Mononuclear cell (primary cell): ENCODE results near the gene CHD9NB. TPM values are rescaled to one million over a fixed set of nuclear protein-coding genes. Genes with fewer than 3 reads are reported as not detected.

Experiments used
- H3K27me3 ChIP-seq: 2 replicates; pipeline ENCODE4 v1.6.0; 2011; ENCODE audit warnings: low read length, control low read depth; ENCODE audit not compliant: insufficient read depth
- H3K4me1 ChIP-seq: 2 replicates; pipeline ENCODE4 v1.5.1; 2011; ENCODE audit warnings: mild to moderate bottlenecking, low read length, control low read depth; ENCODE audit not compliant: insufficient read depth
- H3K4me3 ChIP-seq: 2 replicates; pipeline ENCODE4 v1.5.1; 2011; ENCODE audit warnings: mild to moderate bottlenecking, low read length, moderate library complexity
- H3K9me3 ChIP-seq: 2 replicates; pipeline ENCODE4 v1.5.1; 2011; ENCODE audit warnings: low read depth, mild to moderate bottlenecking, control low read depth, low read length
- total RNA-seq: library from RNA; depleted of rRNA; stranded (reverse); fragments of >200 nt; gene quantifications from one replicate; pipeline ENCODE4 v1.2.3, GENCODE V29; 2012

Gene CHD9NB
- total RNA-seq, 1 donor: not detected

- no peaks in the 10 kb centered on the region for H3K4me1 ChIP-seq
- H3K27me3 ChIP-seq: no peaks in the 10 kb centered on the region
- no peak overlapping the region for H3K4me3 ChIP-seq
- H3K9me3 ChIP-seq: no peaks in the 10 kb centered on the region
These were observed 16.6 kb downstream of the CHD9NB start for GRCh38 chr16:53036066-53036465.

DNA sequence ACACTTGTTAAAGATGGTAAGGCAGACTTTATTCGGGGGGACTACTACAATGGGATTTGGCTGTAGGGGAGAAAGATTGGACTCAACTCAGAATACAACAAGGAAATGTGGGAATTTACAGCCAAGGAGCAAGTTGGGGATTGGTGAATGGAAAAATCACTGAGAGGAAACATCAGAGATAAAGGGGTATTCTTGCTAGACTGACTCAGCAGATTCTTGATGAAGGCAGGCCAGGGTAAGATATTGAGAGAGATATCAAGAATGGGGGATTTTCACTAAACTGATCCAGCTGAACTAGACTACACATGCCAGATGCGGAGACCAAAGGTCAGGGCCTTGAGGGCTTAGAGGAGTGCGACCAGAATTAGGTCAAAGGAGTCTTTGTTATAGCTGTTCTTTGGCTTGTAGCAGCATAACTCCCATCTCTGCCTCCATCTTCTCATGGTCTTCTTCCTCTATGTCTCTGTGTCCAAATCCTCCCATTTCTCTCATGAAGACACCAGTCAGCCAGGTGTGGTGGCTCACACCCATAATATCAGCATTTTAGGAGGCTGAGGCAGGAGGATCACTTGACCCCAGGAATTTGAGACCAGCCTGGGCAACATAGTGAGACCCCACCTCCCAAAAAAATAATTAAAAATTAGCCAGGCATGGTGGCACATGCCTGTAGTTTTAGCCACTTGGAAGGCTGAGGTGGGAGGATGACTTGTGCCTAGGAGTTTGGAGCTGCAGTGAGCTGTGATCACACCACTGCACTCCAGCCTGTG, 17.3 kb downstream of the CHD9NB start:
- no peak overlapping the region for H3K4me3 ChIP-seq
- no peaks in the 10 kb centered on the region for H3K27me3 ChIP-seq
- H3K9me3 ChIP-seq: no peaks in the 10 kb centered on the region
- H3K4me1 ChIP-seq: no peaks in the 10 kb centered on the region

DNA sequence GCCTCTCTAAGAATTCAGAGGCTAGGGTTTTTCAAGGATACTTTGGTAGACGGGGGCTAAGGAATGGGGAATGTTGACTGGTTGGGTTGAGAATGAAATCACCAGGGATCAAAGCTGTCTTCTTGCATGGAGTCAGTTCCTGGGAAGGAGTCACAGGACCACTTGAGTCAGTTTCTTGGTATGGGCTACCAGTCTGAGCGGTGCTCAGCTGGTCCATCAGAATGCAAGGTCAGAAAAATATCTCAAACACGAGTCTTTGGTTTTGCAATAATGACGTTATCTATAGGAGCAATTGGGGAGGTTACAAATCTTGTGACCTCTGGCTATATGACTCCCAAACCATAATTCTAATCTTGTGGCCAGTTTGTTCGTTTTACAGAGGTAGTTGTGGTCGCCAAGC, 18.4 kb downstream of the CHD9NB start:
- Histone ChIP-seq H3K27me3 (no peaks in the 10 kb centered on the region), H3K4me1 (no peaks in the 10 kb centered on the region), H3K9me3 (no peaks in the 10 kb centered on the region), H3K4me3 (no peak overlapping the region)

DNA sequence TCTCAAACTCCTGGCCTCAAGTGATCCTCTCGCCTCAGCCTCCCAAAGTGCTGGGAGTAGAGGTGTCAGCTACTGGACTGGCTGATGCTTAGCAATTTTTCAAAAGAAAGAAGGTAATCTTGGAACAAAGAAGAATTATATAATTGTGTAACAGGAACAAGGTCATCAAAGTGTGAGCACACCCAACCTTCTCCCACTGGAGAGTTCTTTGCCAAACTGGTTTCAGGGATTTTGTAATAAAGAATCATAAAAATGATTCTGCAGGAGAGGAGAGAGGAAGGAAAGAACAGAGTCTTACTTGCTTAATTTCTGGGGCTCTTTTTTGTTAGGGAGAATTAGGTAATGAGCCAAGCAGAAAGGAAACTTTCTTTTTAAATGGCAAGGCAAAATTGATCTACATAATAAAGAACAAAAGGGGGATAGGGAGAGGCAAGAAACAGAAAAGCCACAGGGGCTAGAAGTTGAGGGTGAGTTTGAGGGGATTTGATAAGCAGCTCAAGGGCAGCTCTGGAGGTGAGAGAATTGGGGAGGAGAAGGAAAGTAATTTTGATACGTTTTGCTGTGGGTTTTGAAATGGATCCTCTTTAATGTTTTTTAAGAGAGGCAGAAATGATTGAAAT, 21.3 kb downstream of the CHD9NB start:
- Histone ChIP-seq H3K4me3 (no peak overlapping the region), H3K27me3 (no peaks in the 10 kb centered on the region), H3K4me1 (no peaks in the 10 kb centered on the region), H3K9me3 (no peaks in the 10 kb centered on the region)

DNA sequence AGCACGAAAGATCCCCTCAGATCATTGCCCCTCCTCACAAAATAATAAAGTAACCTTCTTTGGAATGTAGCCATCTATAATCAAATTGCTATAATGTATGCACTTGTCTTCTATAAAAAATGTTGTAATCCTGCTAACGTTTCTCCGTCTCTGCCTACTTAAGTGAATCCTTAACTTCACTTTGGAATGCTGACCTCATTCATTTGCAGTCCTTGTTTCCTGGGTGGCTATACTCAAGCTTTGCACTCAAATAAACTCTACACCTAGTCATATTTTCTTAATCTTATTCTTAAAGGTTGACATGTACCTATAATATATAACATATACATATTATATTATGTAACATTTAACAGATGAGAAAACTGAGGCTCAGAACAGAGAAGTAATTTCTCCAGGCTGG, 22.7 kb downstream of the CHD9NB start:
- H3K9me3 ChIP-seq: no peaks in the 10 kb centered on the region
- H3K27me3 ChIP-seq: no peaks in the 10 kb centered on the region
- no peak overlapping the region for H3K4me3 ChIP-seq
- no peaks in the 10 kb centered on the region for H3K4me1 ChIP-seq

DNA sequence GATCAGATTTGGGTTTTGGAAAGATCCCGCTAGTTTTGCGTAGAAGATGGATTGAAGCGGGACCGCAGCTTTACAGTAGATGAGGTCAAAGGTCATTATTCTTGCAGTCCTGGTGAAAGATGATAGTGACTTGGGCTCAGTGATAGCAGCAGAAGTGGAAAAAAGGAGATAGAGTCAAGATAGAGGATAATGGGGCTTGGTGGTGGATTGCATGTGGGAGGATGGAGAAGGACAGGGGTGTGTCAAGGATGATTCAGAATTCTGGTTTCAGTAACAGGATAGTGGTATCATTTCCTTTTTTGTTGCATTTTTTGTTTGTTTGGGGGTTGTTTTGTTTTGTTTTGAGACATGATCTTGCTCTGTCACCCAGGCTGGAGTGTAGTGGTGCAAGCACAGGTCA, 28.7 kb downstream of the CHD9NB start:
- Histone ChIP-seq H3K27me3 (no peaks in the 10 kb centered on the region), H3K4me3 (no peak overlapping the region), H3K4me1 (no peaks in the 10 kb centered on the region), H3K9me3 (no peaks in the 10 kb centered on the region)

DNA sequence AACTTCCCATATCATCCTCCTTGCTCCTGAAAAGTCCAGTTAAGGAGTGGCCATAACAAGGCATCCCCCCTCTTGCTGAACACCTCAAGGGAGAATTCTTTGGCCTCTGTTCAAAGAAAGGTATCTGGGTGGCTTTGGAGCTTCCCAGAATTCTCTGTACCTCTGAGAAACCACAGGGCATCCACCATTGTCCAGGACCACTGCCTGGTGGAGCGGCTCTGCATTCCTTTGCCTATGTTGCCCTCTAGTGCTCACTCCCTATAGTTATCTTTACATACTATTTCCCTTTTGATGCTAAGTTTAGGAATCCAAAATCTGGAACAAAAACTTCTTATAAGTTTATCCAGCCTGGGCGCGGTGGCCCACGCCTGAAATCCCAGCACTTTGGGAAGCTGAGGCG, 30.3 kb downstream of the CHD9NB start:
- no peaks in the 10 kb centered on the region for H3K27me3 ChIP-seq
- H3K4me1 ChIP-seq: no peaks in the 10 kb centered on the region
- no peaks in the 10 kb centered on the region for H3K9me3 ChIP-seq
- no peak overlapping the region for H3K4me3 ChIP-seq

GRCh38 chr16:53018834-53019416, 33.8 kb downstream of the CHD9NB start:
- H3K9me3 ChIP-seq: no peaks in the 10 kb centered on the region
- H3K4me3 ChIP-seq: no peak overlapping the region
- H3K4me1 ChIP-seq: no peaks in the 10 kb centered on the region
- peaks cover 8% of the 10 kb centered on the region for H3K27me3 ChIP-seq

GRCh38 chr16:53014287-53014686, 38.4 kb downstream of the CHD9NB start:
- no peaks in the 10 kb centered on the region for H3K4me1 ChIP-seq
- H3K4me3 ChIP-seq: no peak overlapping the region
- H3K27me3 ChIP-seq: peaks cover 9% of the 10 kb centered on the region
- H3K9me3 ChIP-seq: no peaks in the 10 kb centered on the region

DNA sequence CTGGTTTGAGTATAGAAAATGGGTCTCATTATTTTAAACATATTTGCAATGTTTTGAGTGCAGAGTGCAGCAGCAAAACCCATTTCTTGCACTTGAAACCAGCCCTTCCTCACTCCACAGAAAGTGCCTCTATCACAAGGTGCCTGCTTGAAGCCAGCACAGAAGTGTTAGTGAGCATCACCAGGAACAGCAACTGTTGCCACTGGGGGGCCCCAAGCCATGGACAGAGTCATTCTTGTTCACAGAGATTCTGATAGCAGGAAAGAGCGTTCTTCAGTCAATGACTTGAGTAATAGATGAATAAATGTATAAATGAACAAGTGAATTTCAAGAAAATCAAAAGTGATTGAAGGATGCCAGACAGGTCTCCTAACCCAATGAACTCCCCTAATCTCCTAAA, 45.6 kb downstream of the CHD9NB start:
- Histone ChIP-seq H3K27me3 (peaks cover 8% of the 10 kb centered on the region), H3K9me3 (no peaks in the 10 kb centered on the region), H3K4me3 (no peak overlapping the region), H3K4me1 (no peaks in the 10 kb centered on the region)

DNA sequence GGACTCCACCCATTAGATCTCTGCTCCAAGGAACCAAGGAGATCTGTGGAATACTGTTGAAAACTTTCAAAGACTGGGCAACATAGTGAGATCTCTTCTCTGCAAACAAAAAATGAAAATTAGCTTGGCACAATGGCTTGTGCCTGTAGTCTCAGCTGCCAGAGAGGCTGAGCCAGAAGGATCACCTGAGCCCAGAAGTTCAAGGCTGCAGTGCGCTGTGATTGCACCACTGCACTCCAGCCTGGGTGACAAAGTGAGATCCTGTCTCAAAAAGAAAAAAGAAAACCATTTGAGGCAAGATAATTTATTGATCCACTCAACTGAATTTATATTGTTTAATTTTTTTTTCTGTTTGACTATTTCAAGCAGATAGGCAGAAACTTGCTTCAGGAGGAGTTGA, 54.8 kb downstream of the CHD9NB start:
- Histone ChIP-seq H3K4me3 (no peak overlapping the region), H3K4me1 (no peaks in the 10 kb centered on the region), H3K9me3 (no peaks in the 10 kb centered on the region), H3K27me3 (no peaks in the 10 kb centered on the region)

DNA sequence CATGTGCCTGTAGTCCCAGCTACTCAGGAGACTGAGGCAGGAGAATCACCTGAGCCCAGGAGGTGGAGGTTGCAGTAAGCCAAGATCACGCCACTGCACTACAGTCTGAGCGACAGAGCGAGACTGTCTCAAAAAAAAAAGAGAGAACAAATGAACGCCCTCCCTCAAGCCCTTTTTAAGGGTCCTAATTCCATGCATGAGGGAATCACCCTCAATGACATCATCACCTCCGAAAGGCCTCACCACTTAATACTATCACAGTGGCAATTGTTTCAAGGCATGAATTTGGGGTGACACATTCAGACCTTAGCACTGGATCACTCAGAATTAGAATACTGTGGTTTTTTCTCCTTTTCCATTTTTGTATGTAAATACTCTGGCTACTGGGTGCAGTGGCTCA, 57.8 kb downstream of the CHD9NB start:
- H3K9me3 ChIP-seq: no peaks in the 10 kb centered on the region
- peaks cover 4% of the 10 kb centered on the region for H3K27me3 ChIP-seq

GRCh38 chr16:52993179-52993578, 59.5 kb downstream of the CHD9NB start:
- peaks cover 4% of the 10 kb centered on the region for H3K27me3 ChIP-seq
- no peak overlapping the region for H3K4me3 ChIP-seq
- H3K9me3 ChIP-seq: no peaks in the 10 kb centered on the region
- H3K4me1 ChIP-seq: no peaks in the 10 kb centered on the region

More for the DNA sequence above, 57.8 kb downstream of the CHD9NB start:
- Histone ChIP-seq H3K4me3 (no peak overlapping the region), H3K4me1 (no peaks in the 10 kb centered on the region)

- Histone ChIP-seq H3K27me3 (peaks cover 4% of the 10 kb centered on the region), H3K4me3 (no peak overlapping the region), H3K9me3 (no peaks in the 10 kb centered on the region), H3K4me1 (no peaks in the 10 kb centered on the region)
These were observed 61.1 kb downstream of the CHD9NB start for GRCh38 chr16:52991572-52991971.
